ENCODE measurements around the gene TLX1.

TLX1 gene

DNA sequence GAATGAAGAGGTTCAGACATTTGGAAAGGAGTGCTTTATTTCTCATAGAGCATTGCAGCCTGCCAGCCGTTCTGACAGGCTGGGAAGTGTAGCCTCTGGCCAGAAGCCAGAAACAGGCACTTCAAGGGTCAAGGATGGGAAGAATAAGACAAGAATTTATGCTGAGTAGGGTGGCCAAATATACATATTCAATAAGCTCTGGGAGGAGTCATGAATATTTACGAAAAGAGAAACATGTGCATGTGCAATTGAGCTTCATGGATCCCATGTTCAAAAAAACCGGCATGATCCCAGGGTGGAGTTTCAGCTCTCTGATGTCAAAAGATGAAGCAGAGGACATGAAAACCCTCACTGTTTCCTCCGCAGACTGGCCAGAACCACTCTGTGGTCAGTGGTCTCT is 32.9 kb downstream of the TLX1 start:
- peaks cover 2% of the 10 kb centered on the region for H3K4me1 ChIP-seq (ENCODE audit: control insufficient read depth, insufficient read depth, low read length)
- no peaks in the 10 kb centered on the region for H3K36me3 ChIP-seq (ENCODE audit: insufficient read depth, low read length)
- no peak overlapping the region for H3K4me3 ChIP-seq (ENCODE audit: low read length)
- H3K9me3 ChIP-seq (replicated peaks; ENCODE audit: low read length): no peaks in the 10 kb centered on the region
- no peak overlapping the region for H3K9ac ChIP-seq (ENCODE audit: low read depth, low read length)
- no peak overlapping the region for H3K4me2 ChIP-seq (ENCODE audit: low read length)
- peaks cover 72% of the 10 kb centered on the region for H3K27me3 ChIP-seq (ENCODE audit: control insufficient read depth, insufficient read depth, low read length)

DNA sequence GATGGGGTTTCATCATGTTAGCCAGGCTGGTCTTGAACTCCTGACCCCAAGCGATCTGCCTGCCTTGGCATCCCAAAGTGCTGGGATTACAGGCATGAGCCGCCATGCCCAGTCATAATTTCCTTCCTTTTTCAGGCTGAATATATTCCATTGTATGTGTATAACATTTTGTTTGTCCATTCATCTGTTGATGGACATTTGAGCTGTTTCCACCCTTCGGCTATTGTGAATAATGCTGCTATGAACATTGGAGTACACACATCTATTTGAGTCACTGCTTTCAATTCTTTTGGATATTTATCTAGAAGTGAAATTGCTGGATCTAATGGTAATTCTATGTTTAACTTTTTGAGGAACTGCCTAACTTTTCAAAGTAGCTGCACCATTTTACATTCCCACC is 34.6 kb downstream of the TLX1 start:
- Histone ChIP-seq H3K36me3 (ENCODE audit: insufficient read depth, low read length) (no peaks in the 10 kb centered on the region), H3K9ac (ENCODE audit: low read depth, low read length) (no peak overlapping the region), H3K27me3 (ENCODE audit: control insufficient read depth, insufficient read depth, low read length) (peaks cover 60% of the 10 kb centered on the region), H3K4me1 (ENCODE audit: control insufficient read depth, insufficient read depth, low read length) (peaks cover 2% of the 10 kb centered on the region), H3K9me3 (replicated peaks; ENCODE audit: low read length) (no peaks in the 10 kb centered on the region), H3K4me2 (ENCODE audit: low read length) (no peak overlapping the region), H3K4me3 (ENCODE audit: low read length) (no peak overlapping the region)

GRCh38 chr10:101166430-101166829 is 35.3 kb downstream of the TLX1 start:
- no peak overlapping the region for H3K9ac ChIP-seq (ENCODE audit: low read depth, low read length)
- H3K4me2 ChIP-seq (ENCODE audit: low read length): no peak overlapping the region
- H3K27me3 ChIP-seq (ENCODE audit: control insufficient read depth, insufficient read depth, low read length): peaks cover 56% of the 10 kb centered on the region
- H3K9me3 ChIP-seq (replicated peaks; ENCODE audit: low read length): no peaks in the 10 kb centered on the region
- peaks cover 2% of the 10 kb centered on the region for H3K4me1 ChIP-seq (ENCODE audit: control insufficient read depth, insufficient read depth, low read length)
- no peak overlapping the region for H3K4me3 ChIP-seq (ENCODE audit: low read length)
- no peaks in the 10 kb centered on the region for H3K36me3 ChIP-seq (ENCODE audit: insufficient read depth, low read length)

DNA sequence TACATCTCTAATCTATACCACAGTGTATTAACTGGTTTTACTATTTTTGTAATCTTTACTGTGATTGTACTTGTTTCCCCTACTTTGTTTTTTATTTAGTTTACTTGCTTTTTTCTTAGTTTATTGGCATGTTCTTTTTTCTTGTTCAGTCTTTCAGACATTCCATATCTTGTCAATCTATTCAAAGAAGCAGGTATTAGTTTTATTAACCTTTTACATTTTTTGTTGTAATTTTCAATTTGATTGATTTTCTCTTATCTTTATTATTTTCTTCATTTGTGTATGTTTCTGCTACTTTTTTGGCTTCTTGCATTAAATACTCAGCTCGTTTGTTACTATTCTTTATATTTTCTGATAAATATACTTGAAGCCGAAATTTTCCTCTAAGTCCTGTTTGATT is 41.6 kb downstream of the TLX1 start:
- no peak overlapping the region for H3K9ac ChIP-seq (ENCODE audit: low read depth, low read length)
- H3K36me3 ChIP-seq (ENCODE audit: insufficient read depth, low read length): no peaks in the 10 kb centered on the region
- no peak overlapping the region for H3K4me2 ChIP-seq (ENCODE audit: low read length)
- peaks cover 25% of the 10 kb centered on the region for H3K27me3 ChIP-seq (ENCODE audit: control insufficient read depth, insufficient read depth, low read length)
- no peak overlapping the region for H3K4me3 ChIP-seq (ENCODE audit: low read length)
- peaks cover 3% of the 10 kb centered on the region for H3K9me3 ChIP-seq (replicated peaks; ENCODE audit: low read length)
- H3K4me1 ChIP-seq (ENCODE audit: control insufficient read depth, insufficient read depth, low read length): no peaks in the 10 kb centered on the region

- no peaks in the 10 kb centered on the region for H3K4me1 ChIP-seq (ENCODE audit: control insufficient read depth, insufficient read depth, low read length)
Observed at GRCh38 chr10:101174319-101174718, 43.2 kb downstream of the TLX1 start.

DNA sequence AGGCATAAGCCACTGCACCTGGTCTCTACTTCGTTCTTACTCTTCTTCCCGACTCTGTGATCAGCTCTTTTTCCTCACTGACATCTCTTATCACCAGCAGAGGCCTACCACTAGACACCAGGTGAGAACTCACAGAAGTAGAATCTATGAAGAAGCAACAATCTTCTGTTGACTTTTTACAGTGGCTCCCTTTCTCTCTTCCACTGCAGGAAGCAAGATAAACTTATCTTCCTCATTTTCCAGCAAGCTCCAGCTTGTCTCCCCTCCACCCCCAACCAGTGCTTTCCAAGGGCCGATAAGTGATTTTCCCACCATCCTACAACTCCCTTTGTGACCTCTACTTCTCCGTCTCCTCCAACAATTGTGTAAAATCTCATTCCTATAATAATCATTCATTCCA is 45.5 kb downstream of the TLX1 start:
- Histone ChIP-seq H3K9me3 (replicated peaks; ENCODE audit: low read length) (peaks cover 3% of the 10 kb centered on the region), H3K4me1 (ENCODE audit: control insufficient read depth, insufficient read depth, low read length) (no peaks in the 10 kb centered on the region), H3K36me3 (ENCODE audit: insufficient read depth, low read length) (no peaks in the 10 kb centered on the region), H3K9ac (ENCODE audit: low read depth, low read length) (no peak overlapping the region), H3K4me2 (ENCODE audit: low read length) (no peak overlapping the region), H3K27me3 (ENCODE audit: control insufficient read depth, insufficient read depth, low read length) (peaks cover 39% of the 10 kb centered on the region), H3K4me3 (ENCODE audit: low read length) (no peak overlapping the region)

More at GRCh38 chr10:101174319-101174718, 43.2 kb downstream of the TLX1 start:
- no peak overlapping the region for H3K4me2 ChIP-seq (ENCODE audit: low read length)
- H3K36me3 ChIP-seq (ENCODE audit: insufficient read depth, low read length): no peaks in the 10 kb centered on the region
- H3K9ac ChIP-seq (ENCODE audit: low read depth, low read length): no peak overlapping the region
- no peak overlapping the region for H3K4me3 ChIP-seq (ENCODE audit: low read length)
- peaks cover 3% of the 10 kb centered on the region for H3K9me3 ChIP-seq (replicated peaks; ENCODE audit: low read length)
- H3K27me3 ChIP-seq (ENCODE audit: control insufficient read depth, insufficient read depth, low read length): peaks cover 29% of the 10 kb centered on the region

- Histone ChIP-seq H3K9me3 (replicated peaks; ENCODE audit: low read length) (no peaks in the 10 kb centered on the region), H3K4me3 (ENCODE audit: low read length) (no peak overlapping the region), H3K9ac (ENCODE audit: low read depth, low read length) (no peak overlapping the region), H3K4me1 (ENCODE audit: control insufficient read depth, insufficient read depth, low read length) (no peaks in the 10 kb centered on the region), H3K4me2 (ENCODE audit: low read length) (no peak overlapping the region), H3K36me3 (ENCODE audit: insufficient read depth, low read length) (no peaks in the 10 kb centered on the region), H3K27me3 (ENCODE audit: control insufficient read depth, insufficient read depth, low read length) (peaks cover 62% of the 10 kb centered on the region)
Observed at GRCh38 chr10:101182936-101183335, 51.8 kb downstream of the TLX1 start.

- Histone ChIP-seq H3K36me3 (ENCODE audit: insufficient read depth, low read length) (no peaks in the 10 kb centered on the region), H3K27me3 (ENCODE audit: control insufficient read depth, insufficient read depth, low read length) (peaks cover 57% of the 10 kb centered on the region), H3K9me3 (replicated peaks; ENCODE audit: low read length) (no peaks in the 10 kb centered on the region), H3K4me1 (ENCODE audit: control insufficient read depth, insufficient read depth, low read length) (no peaks in the 10 kb centered on the region), H3K4me3 (ENCODE audit: low read length) (no peak overlapping the region), H3K4me2 (ENCODE audit: low read length) (no peak overlapping the region), H3K9ac (ENCODE audit: low read depth, low read length) (no peak overlapping the region)
Observed at GRCh38 chr10:101183458-101184183, 52.5 kb downstream of the TLX1 start.
